IPS DF 4.7 (cell line): ENCODE measurements around the gene NFYA.
A peak's percentile ranks its signal among the peaks of the same experiment; 100 is the strongest.

ENCODE experiments used
- DNase-seq: peaks from one replicate; pipeline ENCODE4 v3.0.0-alpha.2; 2013; ENCODE audit warnings: low spot score; ENCODE audit errors: extremely low read depth

The NFYA gene

GRCh38 chr6:41046084-41046483, 26.7 kb upstream of the NFYA start:
- no peak for DNase-seq

- no peak for DNase-seq
Observed at GRCh38 chr6:41047306-41047705, 25.5 kb upstream of the NFYA start.

DNA sequence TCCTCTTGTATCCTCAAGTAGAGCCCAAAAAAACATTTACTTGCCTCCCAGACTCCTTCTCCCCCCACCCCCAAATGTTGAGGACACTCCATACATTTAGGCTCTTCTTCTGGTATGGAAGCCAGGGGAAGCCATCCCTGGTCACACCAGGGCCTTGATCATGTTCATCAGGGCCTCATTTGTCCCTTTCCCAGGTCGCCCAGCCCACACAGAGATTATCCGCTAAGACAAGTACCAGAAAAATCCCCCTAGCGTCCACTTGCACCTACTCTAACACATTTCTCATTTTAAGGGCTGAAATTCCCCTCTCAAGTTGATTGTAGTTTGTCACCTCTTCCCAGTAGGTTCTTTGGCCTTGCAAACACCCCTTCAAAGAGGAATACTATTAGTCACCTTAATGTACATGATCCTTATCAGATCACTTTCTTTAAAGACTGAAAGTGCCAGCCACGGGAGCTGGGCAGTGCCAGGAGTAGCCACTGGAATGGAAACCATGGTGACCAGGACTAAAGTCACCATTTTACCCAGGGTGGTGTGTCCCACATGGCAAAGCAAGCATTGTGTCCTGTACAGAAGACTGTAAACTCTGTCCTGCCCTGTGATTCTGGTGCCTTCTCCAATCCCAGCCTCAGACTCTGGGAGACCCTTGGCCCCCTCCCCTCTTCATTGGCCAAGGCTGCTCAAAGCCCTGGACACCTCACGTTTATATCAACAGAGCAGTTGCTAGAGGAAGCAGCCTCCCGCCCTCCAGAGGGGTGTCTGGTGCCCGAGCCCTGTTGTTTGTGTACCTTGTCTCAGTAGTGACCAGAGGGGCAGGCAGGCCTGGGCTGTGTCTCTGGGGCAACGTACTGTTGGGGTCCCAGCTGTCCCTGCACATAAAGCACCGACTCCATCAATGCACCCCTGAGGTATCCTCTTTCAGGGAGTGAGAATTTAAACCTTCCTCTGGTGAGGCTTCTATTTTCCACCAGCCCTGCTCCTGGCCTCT, 24.7 kb upstream of the NFYA start:
- no peak for DNase-seq

GRCh38 chr6:41049521-41049920, 23.3 kb upstream of the NFYA start:
- DNase-seq = no peak

DNA sequence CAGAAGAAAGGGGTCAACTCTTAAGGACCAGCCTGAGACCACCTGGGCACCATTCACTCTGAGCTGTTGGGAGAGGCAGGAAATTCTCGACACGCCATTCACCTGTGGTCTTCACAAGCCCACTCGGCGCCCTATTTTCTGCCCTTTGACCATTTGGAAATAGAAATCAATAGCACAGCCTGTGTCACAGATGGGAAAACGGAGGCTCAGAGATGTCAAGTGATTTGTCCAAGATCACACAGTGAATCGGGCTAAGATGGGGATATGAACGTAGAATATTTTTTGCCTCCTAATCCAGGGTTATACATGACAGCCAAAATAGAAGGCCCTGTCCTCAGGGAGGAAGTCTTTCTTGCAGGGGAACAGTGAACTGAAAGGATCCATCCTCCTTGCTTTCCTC, 22.8 kb upstream of the NFYA start:
- DNase-seq = no peak

DNA sequence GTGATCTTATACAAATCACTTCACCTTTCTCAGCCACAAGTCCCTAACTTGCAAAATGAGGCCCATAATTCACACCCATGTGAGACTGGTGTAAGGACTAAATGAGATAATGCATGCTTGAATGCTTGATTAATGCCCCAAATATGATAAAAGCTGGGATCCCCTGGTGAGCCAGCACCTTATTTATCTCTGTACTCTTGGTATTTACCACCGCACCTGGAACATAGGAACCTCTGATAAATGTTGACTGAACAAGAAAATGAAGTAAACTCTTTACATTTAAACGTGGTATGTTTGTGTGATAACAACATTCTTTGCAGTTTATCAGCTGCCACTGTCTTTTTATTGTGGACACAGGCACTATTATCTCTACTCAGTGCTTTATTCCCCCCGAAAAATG, 22.2 kb upstream of the NFYA start:
- DNase-seq = no peak

DNA sequence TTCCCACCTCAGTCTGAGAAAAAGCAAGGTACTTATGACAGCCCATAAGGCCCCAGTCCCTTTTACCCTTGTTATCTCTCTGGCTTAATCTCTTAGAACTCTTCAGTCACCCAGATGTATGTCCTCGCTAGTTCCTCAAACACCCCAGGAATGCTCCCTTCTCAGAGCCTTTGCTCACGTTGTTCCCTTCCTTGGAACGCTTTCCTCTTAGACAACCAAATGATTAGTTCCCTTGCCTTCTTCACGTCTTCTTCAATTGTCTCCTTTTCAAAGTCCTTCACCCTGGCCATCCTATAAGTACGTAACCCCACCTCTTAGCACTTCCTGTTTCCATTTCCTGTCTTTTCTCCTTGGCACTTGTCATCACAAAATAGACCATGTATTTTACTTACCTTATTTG, 20.9 kb upstream of the NFYA start:
- DNase-seq = no peak

- no peak for DNase-seq
Observed at GRCh38 chr6:41053041-41053440, 19.7 kb upstream of the NFYA start, which contains the start of gene APOBEC2. APOBEC2 (plus strand) TSS chr6:41053202; CDS start chr6:41053348, 146 bp downstream.

DNA sequence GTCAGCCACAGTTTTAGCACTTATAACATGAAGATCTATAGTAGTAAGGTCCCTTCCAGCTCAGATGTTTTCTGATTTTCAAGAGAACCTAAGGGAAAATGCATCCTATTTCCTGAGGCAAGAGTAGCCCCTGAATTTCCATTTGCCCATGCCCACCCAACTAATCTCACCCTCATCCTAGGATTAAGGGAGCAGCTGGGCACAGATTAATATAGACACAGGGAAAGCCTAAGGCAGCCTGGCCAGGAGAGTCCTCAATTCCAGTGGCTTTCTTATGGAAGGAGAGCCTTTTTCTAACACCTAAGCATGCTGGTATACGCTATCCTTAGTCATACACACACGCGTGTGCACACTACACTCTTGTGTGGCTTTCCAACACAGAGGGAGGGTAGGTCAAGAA, 18.3 kb upstream of the NFYA start:
- no peak for DNase-seq

DNA sequence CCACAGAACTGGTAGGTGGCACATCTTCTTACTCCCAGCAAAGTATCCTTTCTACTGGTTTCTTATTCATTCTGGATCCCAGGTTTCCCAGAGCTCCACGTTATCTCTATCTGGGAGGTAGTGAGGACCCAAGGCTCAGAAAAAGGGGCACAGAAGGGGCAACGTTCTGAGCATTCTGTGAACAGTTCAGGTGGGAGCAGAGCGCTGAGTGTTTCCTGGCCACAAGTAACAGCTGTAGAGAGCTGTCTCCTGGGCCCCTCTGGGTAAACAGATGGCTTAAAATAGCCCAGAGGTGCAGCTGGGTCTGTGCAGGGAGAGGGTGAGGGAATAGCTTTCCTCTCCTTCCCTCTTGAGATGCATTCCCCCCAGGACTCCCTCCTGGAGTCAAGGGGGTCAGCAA, 17.6 kb upstream of the NFYA start:
- DNase-seq = no peak

- no peak for DNase-seq
Observed at GRCh38 chr6:41056768-41057490, 15.8 kb upstream of the NFYA start.

GRCh38 chr6:41058783-41059181, 14.0 kb upstream of the NFYA start:
- no peak for DNase-seq

GRCh38 chr6:41059556-41059955, 13.2 kb upstream of the NFYA start:
- DNase-seq = no peak

- DNase-seq = no peak
Observed at GRCh38 chr6:41061196-41061726, 11.5 kb upstream of the NFYA start.

DNA sequence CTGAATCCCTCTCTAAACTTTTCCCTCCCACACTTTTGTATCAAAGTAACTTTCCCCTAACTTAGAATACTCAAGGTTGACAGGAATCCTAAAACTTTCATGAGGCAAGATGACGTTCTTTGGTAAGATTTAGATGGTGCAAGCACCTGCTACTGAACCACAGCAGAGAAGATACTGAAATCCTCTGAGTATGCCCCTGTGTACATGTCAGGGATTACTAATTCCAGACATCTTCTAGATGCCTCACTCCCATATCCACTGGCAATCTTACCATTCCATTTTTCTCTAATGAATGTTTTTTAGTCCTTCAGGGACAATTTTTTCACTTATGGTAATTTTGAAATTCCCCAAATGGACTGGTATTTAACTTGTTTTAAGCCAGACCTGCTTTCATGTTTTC, 10.7 kb upstream of the NFYA start:
- DNase-seq = no peak

DNA sequence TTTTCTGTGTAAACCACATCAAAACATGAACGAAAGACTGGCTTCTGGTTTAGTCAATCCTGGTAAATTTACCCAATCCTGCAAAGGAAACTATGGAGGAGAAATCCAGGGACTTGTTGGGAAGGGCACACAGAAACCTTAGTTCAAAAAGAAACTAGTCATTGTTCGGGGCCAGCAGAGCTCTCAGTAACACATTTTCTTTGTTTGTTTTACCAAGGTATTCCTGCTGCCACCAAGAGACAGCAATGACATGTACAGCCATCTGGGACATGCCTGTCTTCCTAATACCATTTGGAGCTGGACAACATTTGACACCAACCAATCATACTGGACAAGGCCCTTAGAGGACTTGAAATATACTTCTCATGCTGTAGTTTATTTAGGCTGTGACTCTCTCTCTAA, 8.9 kb upstream of the NFYA start:
- no peak for DNase-seq

DNA sequence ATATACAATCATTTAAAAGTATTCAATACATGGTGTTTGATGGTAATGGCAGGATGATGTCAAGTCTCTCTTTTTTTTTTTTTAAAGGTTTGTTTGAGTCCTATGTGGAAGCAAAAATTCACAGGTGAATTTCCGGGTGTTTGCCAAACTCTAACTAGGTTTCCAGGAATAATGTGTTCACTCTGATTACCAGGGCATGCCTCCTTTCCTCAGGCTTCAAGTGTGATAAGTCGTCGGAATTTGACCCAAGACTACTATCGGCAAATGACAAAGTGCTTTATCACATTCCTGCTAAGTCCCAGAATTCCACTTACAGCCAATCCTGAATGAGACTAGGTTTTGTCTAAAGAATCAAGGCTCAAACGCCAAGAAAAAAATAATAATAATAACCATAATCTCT, 7.9 kb upstream of the NFYA start:
- DNase-seq = no peak

DNA sequence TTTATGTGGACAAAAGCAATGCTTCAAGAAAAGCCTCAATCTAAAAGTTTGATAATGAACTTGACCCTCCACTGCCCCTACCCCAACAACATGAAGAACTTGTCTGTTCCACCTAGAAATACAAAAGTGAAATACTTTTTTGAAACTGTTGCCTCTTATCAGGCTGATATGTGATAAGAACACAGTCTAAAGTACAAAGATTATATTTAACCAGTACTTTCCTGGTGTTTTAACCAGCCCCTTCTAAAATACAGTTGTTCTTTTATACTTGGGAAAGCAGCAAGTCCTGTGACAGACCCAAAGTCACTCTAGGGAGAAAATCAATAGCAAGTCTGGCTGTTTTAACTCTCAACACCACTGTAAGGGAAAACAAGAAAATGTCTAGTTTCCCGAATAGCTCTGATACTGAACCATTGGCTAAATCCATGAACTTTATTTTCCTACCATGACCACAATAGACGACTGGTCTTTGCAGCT, 7.2 kb upstream of the NFYA start:
- no peak for DNase-seq

- no peak for DNase-seq
Observed at GRCh38 chr6:41066867-41067304, 5.9 kb upstream of the NFYA start.

DNA sequence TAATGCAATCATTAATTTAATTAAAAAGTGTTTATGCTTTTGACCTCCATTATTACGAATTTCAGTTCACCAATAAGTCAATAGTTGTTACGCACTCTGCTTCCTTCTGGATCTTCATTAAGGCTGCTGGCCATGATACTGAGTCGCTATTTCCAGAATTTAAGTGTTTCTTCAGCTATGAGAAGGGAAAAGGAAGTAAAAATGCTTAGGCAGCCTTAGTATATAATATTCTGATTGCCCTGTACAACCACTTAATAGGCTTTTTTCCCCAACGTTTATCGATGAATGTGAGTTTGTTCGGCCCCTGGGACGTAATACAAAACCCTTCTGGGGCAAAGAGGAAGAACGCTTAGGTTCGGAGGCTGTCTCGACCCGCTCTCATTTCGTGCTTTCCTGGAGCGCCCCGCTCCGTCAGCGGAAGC, 1.3 kb upstream of the NFYA start:
- no peak for DNase-seq

DNA sequence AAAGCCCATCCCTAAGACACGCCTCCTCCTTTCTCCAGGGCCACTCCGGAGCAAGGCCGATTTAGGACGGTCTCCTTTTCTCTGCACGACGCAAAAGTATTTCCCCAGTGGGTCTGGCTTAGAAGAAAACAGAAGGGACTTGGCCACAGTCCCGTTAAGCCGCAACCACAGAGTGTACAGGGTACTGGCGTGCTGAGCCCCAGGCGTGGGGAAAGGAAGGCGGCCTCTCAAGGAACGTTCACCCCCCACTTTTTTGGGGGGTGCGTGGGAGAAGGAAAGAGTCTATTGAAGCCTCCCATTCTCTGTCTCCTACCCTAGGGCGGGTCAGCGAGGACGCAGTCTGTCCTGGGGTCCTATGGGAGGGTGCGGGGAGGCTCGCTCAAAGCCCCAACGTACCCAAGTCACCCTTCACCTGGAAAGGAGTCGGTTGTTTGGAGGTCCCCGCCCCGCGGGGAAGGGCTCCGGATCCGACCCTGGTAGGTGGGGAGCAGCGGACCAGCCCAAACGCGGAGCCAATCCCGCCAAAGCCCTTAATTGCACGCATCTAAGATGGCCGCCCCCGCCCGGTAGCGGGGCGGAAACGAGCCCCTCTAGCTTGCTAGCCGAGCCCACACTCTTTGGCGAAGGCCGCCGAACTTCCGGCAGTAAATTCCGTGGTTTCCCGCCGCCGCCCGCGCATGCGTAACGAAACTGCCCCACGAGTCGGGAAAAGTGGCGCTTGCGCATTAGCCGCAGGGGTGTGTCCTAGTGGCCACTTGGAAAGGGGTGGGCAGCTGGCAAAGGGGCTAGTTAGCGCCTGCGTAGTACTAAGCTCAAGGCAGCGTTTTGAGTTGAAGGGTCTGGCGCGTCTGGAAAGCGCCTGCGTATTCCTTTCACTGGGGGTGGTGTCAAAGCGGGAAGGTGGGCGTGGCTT, 595 bp upstream of the NFYA start, which contains the start of gene OARD1:
OARD1 (minus strand) TSS at position 434 of the 913 bp plus-strand sequence. CDS start 722 bp downstream, outside the sequence.
- DNase-seq = peak; percentile 82
